Thyroid gland (tissue), 4 donors: ENCODE data around the gene ATG9B.

Source experiments
- POLR2A ChIP-seq, 2 donors: fragments of 450-650 bp; IDR thresholded peaks; one replicate each; pipeline ENCODE4 v1.6.1; 2017; ENCODE audit warnings: antibody characterized with exemption in 2 of 2, mild to moderate bottlenecking in 2 of 2, moderate library complexity in 1 of 2
- TF ChIP-seq, protein P1 (sequence below), 6 experiments: fragments of 200-600 bp in 3 of 6; fragments of 450-650 bp in 3 of 6; sonication (generic) in 3 of 6; IDR thresholded peaks; one replicate each; pipeline ENCODE4 v1.5.1; 2016 to 2019; ENCODE audit warnings: antibody characterized with exemption in 6 of 6, mild to moderate bottlenecking in 2 of 6, inconsistent platforms in 1 of 6, moderate library complexity in 1 of 6

DNA sequence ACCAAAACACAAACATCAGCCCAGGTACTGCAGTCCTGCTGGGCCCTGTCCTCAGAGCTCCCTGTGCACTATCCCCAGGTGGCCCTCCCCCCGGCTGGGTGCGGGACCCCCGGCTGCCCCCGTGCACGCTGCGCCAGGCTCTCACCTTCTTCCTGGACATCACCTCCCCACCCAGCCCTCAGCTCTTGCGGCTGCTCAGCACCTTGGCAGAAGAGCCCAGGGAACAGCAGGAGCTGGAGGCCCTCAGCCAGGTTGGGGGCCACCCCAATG, 14.3 kb downstream of the ATG9B start:
- TF ChIP-seq, protein P1, sequence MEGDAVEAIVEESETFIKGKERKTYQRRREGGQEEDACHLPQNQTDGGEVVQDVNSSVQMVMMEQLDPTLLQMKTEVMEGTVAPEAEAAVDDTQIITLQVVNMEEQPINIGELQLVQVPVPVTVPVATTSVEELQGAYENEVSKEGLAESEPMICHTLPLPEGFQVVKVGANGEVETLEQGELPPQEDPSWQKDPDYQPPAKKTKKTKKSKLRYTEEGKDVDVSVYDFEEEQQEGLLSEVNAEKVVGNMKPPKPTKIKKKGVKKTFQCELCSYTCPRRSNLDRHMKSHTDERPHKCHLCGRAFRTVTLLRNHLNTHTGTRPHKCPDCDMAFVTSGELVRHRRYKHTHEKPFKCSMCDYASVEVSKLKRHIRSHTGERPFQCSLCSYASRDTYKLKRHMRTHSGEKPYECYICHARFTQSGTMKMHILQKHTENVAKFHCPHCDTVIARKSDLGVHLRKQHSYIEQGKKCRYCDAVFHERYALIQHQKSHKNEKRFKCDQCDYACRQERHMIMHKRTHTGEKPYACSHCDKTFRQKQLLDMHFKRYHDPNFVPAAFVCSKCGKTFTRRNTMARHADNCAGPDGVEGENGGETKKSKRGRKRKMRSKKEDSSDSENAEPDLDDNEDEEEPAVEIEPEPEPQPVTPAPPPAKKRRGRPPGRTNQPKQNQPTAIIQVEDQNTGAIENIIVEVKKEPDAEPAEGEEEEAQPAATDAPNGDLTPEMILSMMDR (IDR thresholded peaks at IDR 0.05): no peak
- TF ChIP-seq POLR2A (IDR thresholded peaks at IDR 0.05): no peak
